Fibroblast of the aortic adventitia (primary cell): Measurements from ENCODE around the gene LRRC8E. TPM values are rescaled to one million over a fixed set of nuclear protein-coding genes. Genes with fewer than 3 reads are reported as not detected.
A peak's percentile ranks its signal among the peaks of the same experiment; 100 is the strongest.

ENCODE experiments used
- DNase-seq: peaks from one replicate; pipeline ENCODE4 v3.0.0-alpha.2; 2010; ENCODE audit warnings: low read depth
- H3K4me3 ChIP-seq: 2 replicates; pipeline ENCODE4 v1.5.1; 2011; ENCODE audit warnings: low read depth, mild to moderate bottlenecking, control low read depth, low read length, moderate library complexity
- total RNA-seq: library from RNA; depleted of rRNA; stranded (reverse); fragments of >200 nt; gene quantifications from 2 replicates; pipeline ENCODE4 v1.2.3, GENCODE V29; 2012; ENCODE audit warnings: low replicate concordance
- TF ChIP-seq, protein P1 (sequence below): IDR thresholded peaks from 2 replicates; pipeline ENCODE4 v1.5.1; 2011; ENCODE audit warnings: mild to moderate bottlenecking, low read length, control low read depth, inconsistent platforms; ENCODE audit not compliant: insufficient read depth

LRRC8E gene
- total RNA-seq, 1 donor, result 5.2 TPM

DNA sequence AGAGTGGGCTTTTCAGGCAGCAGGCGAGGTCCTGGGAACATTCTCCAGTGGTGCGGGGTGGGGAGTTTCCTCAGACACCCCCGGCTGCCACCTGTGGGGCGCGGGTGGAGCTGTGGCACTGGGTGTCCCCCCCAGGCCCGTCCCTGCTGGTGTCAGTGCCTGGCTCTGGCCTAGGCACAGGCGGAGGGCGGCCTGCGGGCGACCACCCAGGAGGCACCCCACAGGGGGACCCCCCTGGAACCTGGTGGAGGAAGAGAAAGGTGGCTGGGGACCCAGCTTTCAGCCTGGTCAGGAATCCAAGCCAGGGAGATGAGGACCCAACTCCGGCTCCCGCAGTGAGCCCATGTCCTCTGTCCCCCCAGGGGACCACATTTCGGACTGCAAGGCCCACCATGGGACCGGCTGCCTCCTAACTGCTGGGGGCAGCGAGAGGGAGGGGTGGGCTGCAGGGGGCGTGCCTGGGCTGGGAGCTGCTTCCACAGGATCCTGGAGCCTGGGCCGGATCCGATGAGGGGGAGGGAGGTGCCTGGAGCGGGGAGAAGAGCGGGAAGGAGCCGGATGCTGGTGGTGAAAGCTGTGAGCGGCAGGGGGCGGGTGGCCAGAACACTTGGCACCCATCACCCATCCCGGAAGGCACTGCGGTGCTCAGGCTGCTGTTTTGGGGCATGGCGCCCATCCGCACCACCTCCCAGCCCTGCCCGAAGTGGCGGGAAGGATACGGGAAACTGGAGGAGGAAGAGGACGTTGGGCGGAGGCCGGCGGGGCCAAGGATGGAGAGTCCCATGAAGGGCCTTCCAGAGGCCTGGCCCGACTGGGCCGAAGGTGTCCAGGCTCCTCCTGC is 43.1 kb downstream of the LRRC8E start:
- no peak overlapping the region for H3K4me3 ChIP-seq
- TF ChIP-seq, protein P1, sequence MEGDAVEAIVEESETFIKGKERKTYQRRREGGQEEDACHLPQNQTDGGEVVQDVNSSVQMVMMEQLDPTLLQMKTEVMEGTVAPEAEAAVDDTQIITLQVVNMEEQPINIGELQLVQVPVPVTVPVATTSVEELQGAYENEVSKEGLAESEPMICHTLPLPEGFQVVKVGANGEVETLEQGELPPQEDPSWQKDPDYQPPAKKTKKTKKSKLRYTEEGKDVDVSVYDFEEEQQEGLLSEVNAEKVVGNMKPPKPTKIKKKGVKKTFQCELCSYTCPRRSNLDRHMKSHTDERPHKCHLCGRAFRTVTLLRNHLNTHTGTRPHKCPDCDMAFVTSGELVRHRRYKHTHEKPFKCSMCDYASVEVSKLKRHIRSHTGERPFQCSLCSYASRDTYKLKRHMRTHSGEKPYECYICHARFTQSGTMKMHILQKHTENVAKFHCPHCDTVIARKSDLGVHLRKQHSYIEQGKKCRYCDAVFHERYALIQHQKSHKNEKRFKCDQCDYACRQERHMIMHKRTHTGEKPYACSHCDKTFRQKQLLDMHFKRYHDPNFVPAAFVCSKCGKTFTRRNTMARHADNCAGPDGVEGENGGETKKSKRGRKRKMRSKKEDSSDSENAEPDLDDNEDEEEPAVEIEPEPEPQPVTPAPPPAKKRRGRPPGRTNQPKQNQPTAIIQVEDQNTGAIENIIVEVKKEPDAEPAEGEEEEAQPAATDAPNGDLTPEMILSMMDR, result no peak
- DNase-seq, result no peak

DNA sequence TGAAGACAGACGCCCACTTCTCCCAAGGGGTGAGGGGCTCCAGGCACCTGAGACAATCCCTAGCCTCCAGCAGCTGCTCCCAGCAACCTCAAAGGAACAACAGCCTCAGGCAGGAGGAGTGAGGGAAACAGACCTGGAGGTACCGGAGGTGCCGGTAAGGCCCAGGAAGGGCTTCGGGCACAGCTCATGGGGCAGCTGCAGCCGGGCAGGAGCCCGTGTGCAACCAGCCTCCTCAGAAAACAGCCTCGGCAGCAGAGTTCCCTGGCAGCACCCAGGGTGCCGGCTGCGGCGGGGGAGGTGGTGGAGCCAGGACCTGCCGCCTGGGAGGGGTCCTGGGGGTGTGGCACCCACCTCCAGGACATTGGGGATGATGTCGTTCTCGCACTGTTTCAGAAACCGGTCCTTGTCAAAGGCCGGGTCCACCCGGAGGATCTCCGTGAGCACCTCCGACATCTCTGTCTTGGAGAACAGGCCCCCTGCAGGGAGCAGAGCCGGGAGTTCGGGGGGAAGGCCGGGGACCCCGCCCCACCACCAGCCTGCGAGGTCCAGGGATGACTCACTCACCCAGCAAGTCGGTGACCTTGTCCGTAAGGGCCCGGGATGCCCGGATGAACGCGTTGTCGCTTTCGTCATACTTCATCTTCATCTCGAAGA is 44.1 kb downstream of the LRRC8E start:
- TF ChIP-seq, protein P1, result no peak
- DNase-seq, result no peak

DNA sequence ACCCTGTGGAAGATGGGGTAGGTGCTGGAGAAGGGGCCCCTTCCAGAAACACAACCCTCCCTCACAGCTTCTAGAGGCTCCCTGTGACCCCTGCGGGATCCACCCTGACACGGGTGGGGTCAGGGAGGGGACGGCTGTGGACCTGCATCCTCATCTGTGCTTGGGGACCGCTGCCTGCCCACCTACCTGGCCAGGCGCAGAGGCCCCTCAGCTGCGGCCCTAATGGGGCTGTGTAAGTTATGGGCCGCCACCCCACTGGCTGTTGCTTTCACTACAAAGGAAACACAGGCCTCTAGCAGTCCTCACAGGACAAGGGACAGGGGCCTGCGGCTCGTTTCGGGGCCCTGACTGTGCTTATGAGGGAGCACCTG is 44.6 kb downstream of the LRRC8E start:
- H3K4me3 ChIP-seq, result no peak overlapping the region
- no peak for DNase-seq
- TF ChIP-seq, protein P1, result no peak

More for the DNA sequence above, 44.1 kb downstream of the LRRC8E start:
- no peak overlapping the region for H3K4me3 ChIP-seq

DNA sequence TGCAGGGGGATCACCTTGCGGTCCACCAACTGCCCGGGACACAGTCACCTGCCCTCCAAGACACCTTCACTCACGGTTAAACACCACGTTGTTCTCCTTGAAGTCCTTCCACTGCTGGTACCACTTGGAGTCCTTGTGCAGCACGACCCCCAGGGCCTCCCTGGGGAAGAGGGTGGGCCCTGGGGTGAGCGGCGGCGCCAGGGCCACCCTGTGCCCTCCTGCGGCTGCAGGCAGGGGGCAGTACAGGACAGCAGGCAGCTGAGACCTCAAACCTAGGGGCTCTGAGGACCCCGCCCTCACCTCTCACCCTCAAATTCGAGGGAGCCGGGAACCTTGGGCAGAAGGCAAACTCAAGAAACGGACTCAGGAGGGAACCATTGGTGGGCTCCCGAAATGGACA is 45.1 kb downstream of the LRRC8E start:
- H3K4me3 ChIP-seq, result no peak overlapping the region
- TF ChIP-seq, protein P1, result peak; percentile 33
- no peak for DNase-seq

DNA sequence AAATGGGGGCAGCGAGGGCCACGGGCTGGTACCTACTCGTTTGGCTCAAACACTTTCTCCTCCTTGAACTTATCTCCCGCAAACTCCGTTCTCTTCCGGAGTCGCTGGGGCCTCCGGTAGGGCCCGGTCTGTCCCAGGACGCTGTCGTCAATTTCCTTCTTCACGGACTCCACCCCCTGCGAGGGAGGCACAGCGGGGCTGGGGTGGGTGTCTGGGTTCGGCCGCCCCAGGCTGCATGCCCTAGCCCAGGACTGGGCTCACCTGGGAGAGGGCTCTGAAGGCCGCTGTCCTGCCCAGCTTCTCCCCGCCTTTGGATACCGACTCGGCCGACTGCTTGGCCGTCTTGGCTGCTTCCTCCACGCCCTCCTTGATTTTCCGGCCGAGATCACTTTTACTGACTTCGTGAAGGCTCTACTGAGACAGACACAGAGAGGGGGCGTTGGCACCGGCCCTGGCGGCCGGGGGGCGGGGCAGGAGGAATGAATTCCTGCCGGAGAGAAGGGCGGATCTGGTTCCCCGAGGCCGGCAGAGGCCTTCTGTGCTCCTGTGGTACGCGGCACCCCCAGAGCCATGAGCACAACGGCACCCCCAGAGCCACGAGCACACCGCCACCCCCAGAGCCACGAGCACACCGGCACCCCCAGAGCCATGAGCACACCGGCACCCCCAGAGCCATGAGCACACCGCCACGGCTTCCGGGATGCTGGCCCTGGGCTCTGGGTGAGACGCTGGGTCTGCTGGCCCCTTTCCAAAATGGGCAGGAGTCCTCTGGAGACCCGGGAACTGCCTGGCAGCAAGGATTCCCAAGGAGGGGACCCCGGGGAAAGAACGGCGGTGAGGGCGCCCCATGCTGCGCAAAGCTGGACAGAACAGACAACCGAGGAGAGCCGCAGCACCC is 45.8 kb downstream of the LRRC8E start:
- no peak overlapping the region for H3K4me3 ChIP-seq
- TF ChIP-seq, protein P1, result no peak
- no peak for DNase-seq

DNA sequence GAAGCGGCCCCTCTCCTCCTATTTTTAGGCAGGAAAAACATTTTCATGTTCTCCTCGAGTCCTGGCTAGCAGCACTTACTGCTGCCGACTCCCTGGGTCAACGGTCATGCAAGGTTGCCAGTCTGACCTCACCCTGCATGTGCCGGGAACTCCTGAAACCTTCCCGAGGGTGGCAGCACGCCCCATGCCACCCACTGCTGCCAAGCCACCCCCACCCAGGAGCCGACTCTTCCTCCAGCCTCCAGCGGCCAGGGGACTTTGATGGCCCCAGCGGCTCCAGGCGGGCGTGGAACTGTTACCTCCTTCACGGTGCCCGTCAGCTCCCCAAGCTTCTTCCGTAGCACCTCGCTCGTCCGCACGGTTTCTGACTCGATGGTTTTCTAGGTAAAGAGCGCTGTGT is 46.5 kb downstream of the LRRC8E start:
- TF ChIP-seq, protein P1, result no peak
- no peak for DNase-seq

More for the DNA sequence above, 46.5 kb downstream of the LRRC8E start:
- H3K4me3 ChIP-seq, result no peak overlapping the region
